SK-N-SH treated with all-trans-retinoic acid at 6 μM for 48 hours (cell line): ENCODE results near the gene AGAP1.

Experiments
- ATAC-seq: fragments of 200-7000 bp; cut with Tn5 transposase; 3 replicates; pipeline ENCODE4 v1.9.1; 2020; ENCODE audit warnings: mild to moderate bottlenecking, moderate library complexity
- ARNTL ChIP-seq: fragments of 450-650 bp; formaldehyde crosslinking; IDR thresholded peaks from 2 replicates; pipeline ENCODE4 v1.5.0; 2020; ENCODE audit warnings: low read depth, mild to moderate bottlenecking, moderate library complexity, borderline replicate concordance
- BACH2 ChIP-seq: fragments of 250-450 bp; sonication (Bioruptor Pico); IDR thresholded peaks from 2 replicates; pipeline ENCODE4 v1.9.0; 2021; ENCODE audit warnings: mild to moderate bottlenecking, borderline replicate concordance
- CSDC2 ChIP-seq: fragments of 250-450 bp; sonication (Bioruptor Pico); IDR thresholded peaks from 2 replicates; pipeline ENCODE4 v1.5.0; 2020; ENCODE audit warnings: mild to moderate bottlenecking, moderate library complexity
- CSRNP3 ChIP-seq: fragments of 250-450 bp; sonication (Bioruptor Pico); IDR thresholded peaks from 2 replicates; pipeline ENCODE4 v1.5.1; 2021; ENCODE audit warnings: mild to moderate bottlenecking, moderate library complexity
- ESRRG ChIP-seq: fragments of 250-450 bp; sonication (Bioruptor Pico); IDR thresholded peaks from 2 replicates; pipeline ENCODE4 v1.6.1; 2021; ENCODE audit warnings: mild to moderate bottlenecking
- GLIS3 ChIP-seq: fragments of 250-450 bp; sonication (Bioruptor Pico); IDR thresholded peaks from 2 replicates; pipeline ENCODE4 v1.5.0; 2020; ENCODE audit warnings: mild to moderate bottlenecking, moderate library complexity
- OSR1 ChIP-seq: fragments of 250-450 bp; sonication (Bioruptor Pico); IDR thresholded peaks from 2 replicates; pipeline ENCODE4 v1.8.0; 2022; ENCODE audit warnings: moderate library complexity, mild to moderate bottlenecking, inconsistent platforms
- PPARA ChIP-seq: fragments of 250-450 bp; sonication (Bioruptor Pico); IDR thresholded peaks from 2 replicates; pipeline ENCODE4 v1.5.0; 2020; ENCODE audit warnings: mild to moderate bottlenecking, borderline replicate concordance
- RARB ChIP-seq: fragments of 250-450 bp; sonication (Bioruptor Pico); IDR thresholded peaks from 2 replicates; pipeline ENCODE4 v1.8.0; 2021; ENCODE audit warnings: mild to moderate bottlenecking, moderate library complexity
- SNAI2 ChIP-seq: fragments of 250-450 bp; sonication (Bioruptor Pico); IDR thresholded peaks from 2 replicates; pipeline ENCODE4 v1.5.0; 2020; ENCODE audit warnings: mild to moderate bottlenecking, moderate library complexity
- TCF4 ChIP-seq: fragments of 250-450 bp; sonication (Bioruptor Pico); IDR thresholded peaks from 2 replicates; pipeline ENCODE4 v1.8.0; 2021; ENCODE audit warnings: mild to moderate bottlenecking, moderate library complexity, borderline replicate concordance
- TOX ChIP-seq: fragments of 250-450 bp; sonication (Bioruptor Pico); IDR thresholded peaks from 2 replicates; pipeline ENCODE4 v1.8.0; 2021; ENCODE audit warnings: mild to moderate bottlenecking, moderate library complexity, borderline replicate concordance
- ZC3H10 ChIP-seq: fragments of 250-450 bp; sonication (Bioruptor Pico); IDR thresholded peaks from 2 replicates; pipeline ENCODE4 v1.5.1; 2021; ENCODE audit warnings: mild to moderate bottlenecking, moderate library complexity
- ZFP3 ChIP-seq: fragments of 250-450 bp; sonication (Bioruptor Pico); IDR thresholded peaks from 2 replicates; pipeline ENCODE4 v1.5.0; 2020; ENCODE audit warnings: mild to moderate bottlenecking, moderate library complexity
- ZFP30 ChIP-seq: fragments of 450-650 bp; formaldehyde crosslinking; IDR thresholded peaks from 2 replicates; pipeline ENCODE4 v1.5.0; 2022; ENCODE audit warnings: mild to moderate bottlenecking, moderate library complexity
- ZNF565 ChIP-seq: fragments of 450-650 bp; formaldehyde crosslinking; conservative IDR thresholded peaks from 2 replicates; pipeline ENCODE4 v1.5.0; 2020; ENCODE audit warnings: low read depth, mild to moderate bottlenecking, moderate library complexity
- ZNF70 ChIP-seq: fragments of 450-650 bp; formaldehyde crosslinking; IDR thresholded peaks from 2 replicates; pipeline ENCODE4 v1.5.0; 2020; ENCODE audit warnings: mild to moderate bottlenecking, moderate library complexity
- ZNF8 ChIP-seq: fragments of 450-650 bp; formaldehyde crosslinking; IDR thresholded peaks from 2 replicates; pipeline ENCODE4 v1.5.0; 2020; ENCODE audit warnings: mild to moderate bottlenecking, moderate library complexity
- TF ChIP-seq, protein P1 (sequence below): fragments of 250-450 bp; sonication (Bioruptor Pico); IDR thresholded peaks from 2 replicates; pipeline ENCODE4 v1.5.1; 2020; ENCODE audit warnings: low read depth, mild to moderate bottlenecking, moderate library complexity
- TF ChIP-seq, protein P2 (sequence below): fragments of 250-450 bp; sonication (Bioruptor Pico); IDR thresholded peaks from 2 replicates; pipeline ENCODE4 v1.8.0; 2020; ENCODE audit warnings: mild to moderate bottlenecking, moderate library complexity, borderline replicate concordance
- TF ChIP-seq, protein P3 (sequence below): fragments of 250-450 bp; sonication (Bioruptor Pico); IDR thresholded peaks from 2 replicates; pipeline ENCODE4 v1.5.0; 2020; ENCODE audit warnings: mild to moderate bottlenecking, moderate library complexity

Gene AGAP1

GRCh38 chr2:235908826-235909225 lies 415.0 kb downstream of the AGAP1 start:
- TF ChIP-seq, protein P1, sequence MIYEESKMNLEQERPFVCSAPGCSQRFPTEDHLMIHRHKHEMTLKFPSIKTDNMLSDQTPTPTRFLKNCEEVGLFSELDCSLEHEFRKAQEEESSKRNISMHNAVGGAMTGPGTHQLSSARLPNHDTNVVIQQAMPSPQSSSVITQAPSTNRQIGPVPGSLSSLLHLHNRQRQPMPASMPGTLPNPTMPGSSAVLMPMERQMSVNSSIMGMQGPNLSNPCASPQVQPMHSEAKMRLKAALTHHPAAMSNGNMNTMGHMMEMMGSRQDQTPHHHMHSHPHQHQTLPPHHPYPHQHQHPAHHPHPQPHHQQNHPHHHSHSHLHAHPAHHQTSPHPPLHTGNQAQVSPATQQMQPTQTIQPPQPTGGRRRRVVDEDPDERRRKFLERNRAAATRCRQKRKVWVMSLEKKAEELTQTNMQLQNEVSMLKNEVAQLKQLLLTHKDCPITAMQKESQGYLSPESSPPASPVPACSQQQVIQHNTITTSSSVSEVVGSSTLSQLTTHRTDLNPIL (CRISPR knock-in tag) = no peak
- TF ChIP-seq ARNTL (CRISPR knock-in tag) = no peak
- no peak for TF ChIP-seq ZNF8 (CRISPR knock-in tag)
- TF ChIP-seq, protein P2, sequence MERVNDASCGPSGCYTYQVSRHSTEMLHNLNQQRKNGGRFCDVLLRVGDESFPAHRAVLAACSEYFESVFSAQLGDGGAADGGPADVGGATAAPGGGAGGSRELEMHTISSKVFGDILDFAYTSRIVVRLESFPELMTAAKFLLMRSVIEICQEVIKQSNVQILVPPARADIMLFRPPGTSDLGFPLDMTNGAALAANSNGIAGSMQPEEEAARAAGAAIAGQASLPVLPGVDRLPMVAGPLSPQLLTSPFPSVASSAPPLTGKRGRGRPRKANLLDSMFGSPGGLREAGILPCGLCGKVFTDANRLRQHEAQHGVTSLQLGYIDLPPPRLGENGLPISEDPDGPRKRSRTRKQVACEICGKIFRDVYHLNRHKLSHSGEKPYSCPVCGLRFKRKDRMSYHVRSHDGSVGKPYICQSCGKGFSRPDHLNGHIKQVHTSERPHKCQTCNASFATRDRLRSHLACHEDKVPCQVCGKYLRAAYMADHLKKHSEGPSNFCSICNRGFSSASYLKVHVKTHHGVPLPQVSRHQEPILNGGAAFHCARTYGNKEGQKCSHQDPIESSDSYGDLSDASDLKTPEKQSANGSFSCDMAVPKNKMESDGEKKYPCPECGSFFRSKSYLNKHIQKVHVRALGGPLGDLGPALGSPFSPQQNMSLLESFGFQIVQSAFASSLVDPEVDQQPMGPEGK (CRISPR knock-in tag) = no peak
- TF ChIP-seq TOX (CRISPR knock-in tag) = no peak
- TF ChIP-seq ZNF565 (CRISPR knock-in tag) = no peak
- TF ChIP-seq CSDC2 (CRISPR knock-in tag) = no peak
- no peak for TF ChIP-seq RARB (CRISPR knock-in tag)
- TF ChIP-seq ESRRG (CRISPR knock-in tag) = no peak
- TF ChIP-seq CSRNP3 (CRISPR knock-in tag) = no peak
- no peak for TF ChIP-seq SNAI2
- no peak for TF ChIP-seq PPARA (CRISPR knock-in tag)
- TF ChIP-seq, protein P3, sequence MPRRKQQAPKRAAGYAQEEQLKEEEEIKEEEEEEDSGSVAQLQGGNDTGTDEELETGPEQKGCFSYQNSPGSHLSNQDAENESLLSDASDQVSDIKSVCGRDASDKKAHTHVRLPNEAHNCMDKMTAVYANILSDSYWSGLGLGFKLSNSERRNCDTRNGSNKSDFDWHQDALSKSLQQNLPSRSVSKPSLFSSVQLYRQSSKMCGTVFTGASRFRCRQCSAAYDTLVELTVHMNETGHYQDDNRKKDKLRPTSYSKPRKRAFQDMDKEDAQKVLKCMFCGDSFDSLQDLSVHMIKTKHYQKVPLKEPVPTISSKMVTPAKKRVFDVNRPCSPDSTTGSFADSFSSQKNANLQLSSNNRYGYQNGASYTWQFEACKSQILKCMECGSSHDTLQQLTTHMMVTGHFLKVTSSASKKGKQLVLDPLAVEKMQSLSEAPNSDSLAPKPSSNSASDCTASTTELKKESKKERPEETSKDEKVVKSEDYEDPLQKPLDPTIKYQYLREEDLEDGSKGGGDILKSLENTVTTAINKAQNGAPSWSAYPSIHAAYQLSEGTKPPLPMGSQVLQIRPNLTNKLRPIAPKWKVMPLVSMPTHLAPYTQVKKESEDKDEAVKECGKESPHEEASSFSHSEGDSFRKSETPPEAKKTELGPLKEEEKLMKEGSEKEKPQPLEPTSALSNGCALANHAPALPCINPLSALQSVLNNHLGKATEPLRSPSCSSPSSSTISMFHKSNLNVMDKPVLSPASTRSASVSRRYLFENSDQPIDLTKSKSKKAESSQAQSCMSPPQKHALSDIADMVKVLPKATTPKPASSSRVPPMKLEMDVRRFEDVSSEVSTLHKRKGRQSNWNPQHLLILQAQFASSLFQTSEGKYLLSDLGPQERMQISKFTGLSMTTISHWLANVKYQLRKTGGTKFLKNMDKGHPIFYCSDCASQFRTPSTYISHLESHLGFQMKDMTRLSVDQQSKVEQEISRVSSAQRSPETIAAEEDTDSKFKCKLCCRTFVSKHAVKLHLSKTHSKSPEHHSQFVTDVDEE (CRISPR knock-in tag) = no peak
- TF ChIP-seq ZFP3 (CRISPR knock-in tag) = no peak
- TF ChIP-seq ZFP30 = no peak
- TF ChIP-seq GLIS3 (CRISPR knock-in tag) = no peak
- no peak for TF ChIP-seq ZNF70 (CRISPR knock-in tag)
- TF ChIP-seq OSR1 (CRISPR knock-in tag) = no peak
- no peak for TF ChIP-seq BACH2
- ATAC-seq = no peak

GRCh38 chr2:235909358-235909757 lies 415.5 kb downstream of the AGAP1 start:
- no peak for ATAC-seq
- TF ChIP-seq ESRRG (CRISPR knock-in tag) (no peak), ZFP3 (CRISPR knock-in tag) (no peak), OSR1 (CRISPR knock-in tag) (no peak), TOX (CRISPR knock-in tag) (no peak), SNAI2 (no peak), CSRNP3 (CRISPR knock-in tag) (no peak), ZFP30 (no peak), TCF4 (CRISPR knock-in tag) (no peak), RARB (CRISPR knock-in tag) (no peak), GLIS3 (CRISPR knock-in tag) (no peak), ZNF565 (CRISPR knock-in tag) (no peak), ZC3H10 (CRISPR knock-in tag) (no peak), ZNF8 (CRISPR knock-in tag) (no peak), CSDC2 (CRISPR knock-in tag) (no peak)
- TF ChIP-seq, protein P3 (CRISPR knock-in tag) = no peak
